Mononuclear cell (primary cell): ENCODE data around the gene TNS2. TPM values are rescaled to one million over a fixed set of nuclear protein-coding genes. Genes with fewer than 3 reads are reported as not detected.

ENCODE experiments used
- H3K27me3 ChIP-seq: 2 replicates; pipeline ENCODE4 v1.6.0; 2011; ENCODE audit warnings: low read length, control low read depth; ENCODE audit not compliant: insufficient read depth
- H3K4me1 ChIP-seq: 2 replicates; pipeline ENCODE4 v1.5.1; 2011; ENCODE audit warnings: mild to moderate bottlenecking, low read length, control low read depth; ENCODE audit not compliant: insufficient read depth
- H3K4me3 ChIP-seq: 2 replicates; pipeline ENCODE4 v1.5.1; 2011; ENCODE audit warnings: mild to moderate bottlenecking, low read length, moderate library complexity
- H3K9me3 ChIP-seq: 2 replicates; pipeline ENCODE4 v1.5.1; 2011; ENCODE audit warnings: low read depth, mild to moderate bottlenecking, control low read depth, low read length
- total RNA-seq: library from RNA; depleted of rRNA; stranded (reverse); fragments of >200 nt; gene quantifications from one replicate; pipeline ENCODE4 v1.2.3, GENCODE V29; 2012

The TNS2 gene
- total RNA-seq, 1 donor: 0.21 TPM

GRCh38 chr12:53067074-53067992 lies 17.5 kb downstream of the TNS2 start:
- Histone ChIP-seq H3K4me3 (no peak overlapping the region), H3K9me3 (no peaks in the 10 kb centered on the region), H3K4me1 (peaks cover 9% of the 10 kb centered on the region), H3K27me3 (no peaks in the 10 kb centered on the region)

DNA sequence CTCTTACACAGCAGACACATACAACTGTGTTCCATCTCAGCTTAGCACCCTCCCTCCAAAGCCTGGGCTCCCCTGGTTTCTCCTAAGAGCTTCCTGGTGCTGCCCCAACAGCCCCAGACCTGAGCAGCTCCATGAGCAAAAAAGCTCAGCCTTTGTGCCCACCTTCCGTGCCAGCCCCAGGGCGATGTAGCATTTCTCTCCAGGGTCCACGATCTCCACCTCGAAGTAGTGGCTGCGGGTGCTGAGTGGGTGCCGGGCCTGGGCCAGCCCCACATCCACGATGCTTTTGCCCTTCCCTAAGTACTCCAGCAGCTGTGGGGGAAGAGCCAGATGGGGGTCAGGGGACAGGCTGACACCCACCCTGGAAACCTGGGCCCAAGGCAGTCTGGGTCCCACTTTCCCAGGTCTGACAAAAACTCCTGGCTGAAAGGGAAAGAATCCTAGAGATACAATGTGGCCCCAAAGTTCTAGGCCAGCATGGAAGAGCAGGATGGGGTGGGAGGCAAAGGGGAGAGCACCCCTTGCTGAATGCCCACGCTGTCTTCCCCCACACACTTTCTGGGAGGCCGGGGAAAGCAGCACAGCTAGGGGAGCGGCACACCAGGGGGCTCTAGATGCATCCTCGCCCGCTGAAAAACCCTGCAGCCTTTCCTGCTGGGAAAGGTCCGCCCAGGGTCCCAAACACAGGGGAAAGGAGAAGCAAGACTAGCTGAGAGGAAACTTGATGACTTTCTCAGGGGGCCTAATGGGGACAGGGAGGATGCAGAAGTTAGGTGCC lies 18.3 kb downstream of the TNS2 start:
- no peak overlapping the region for H3K4me3 ChIP-seq
- H3K27me3 ChIP-seq: no peaks in the 10 kb centered on the region
- H3K4me1 ChIP-seq: peaks cover 17% of the 10 kb centered on the region
- no peaks in the 10 kb centered on the region for H3K9me3 ChIP-seq

DNA sequence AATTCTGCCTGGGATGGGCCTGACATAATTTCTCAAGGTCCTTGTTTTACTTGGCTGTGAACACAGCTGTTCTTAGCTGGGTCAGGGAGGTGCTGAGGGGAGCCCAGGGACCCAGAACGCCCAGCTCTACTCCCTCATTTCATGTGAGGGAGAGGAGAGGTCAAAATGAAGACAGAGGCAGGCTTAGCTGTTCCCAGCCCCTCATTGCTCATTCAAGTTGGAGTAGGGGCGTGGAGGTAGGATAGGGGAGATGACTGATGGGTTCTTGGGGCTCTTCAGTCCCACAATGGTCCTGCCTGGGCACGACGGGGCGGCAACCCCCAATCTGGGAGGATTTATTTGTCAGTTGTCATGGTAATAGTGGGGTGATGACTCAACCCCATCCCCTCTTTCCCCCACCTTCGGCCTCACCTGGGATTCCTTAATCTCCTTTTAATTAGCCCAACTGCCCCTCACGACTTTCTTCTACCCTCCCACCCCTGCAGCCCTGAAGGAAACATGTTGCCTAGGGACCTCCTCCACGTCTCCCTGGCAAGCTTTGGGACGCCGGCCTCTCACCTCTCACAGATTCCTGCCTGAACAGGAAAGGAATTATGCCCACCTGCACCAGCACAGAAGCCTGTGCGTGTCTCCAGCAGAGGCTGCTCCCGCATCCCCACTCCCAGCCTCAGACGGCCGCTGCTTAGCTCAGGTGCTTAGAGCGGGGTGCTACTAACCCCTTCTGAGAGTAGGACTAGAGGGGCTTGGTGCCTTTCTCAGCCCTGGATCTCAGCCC lies 19.1 kb downstream of the TNS2 start:
- Histone ChIP-seq H3K4me1 (peaks cover 24% of the 10 kb centered on the region), H3K27me3 (no peaks in the 10 kb centered on the region)

GRCh38 chr12:53069621-53070410 lies 20.0 kb downstream of the TNS2 start:
- no peaks in the 10 kb centered on the region for H3K9me3 ChIP-seq
- H3K27me3 ChIP-seq: no peaks in the 10 kb centered on the region
- no peak overlapping the region for H3K4me3 ChIP-seq
- H3K4me1 ChIP-seq: peaks cover 25% of the 10 kb centered on the region

More for the DNA sequence above, 19.1 kb downstream of the TNS2 start:
- H3K4me3 ChIP-seq: no peak overlapping the region
- H3K9me3 ChIP-seq: no peaks in the 10 kb centered on the region

GRCh38 chr12:53070877-53071492 lies 21.1 kb downstream of the TNS2 start:
- no peaks in the 10 kb centered on the region for H3K9me3 ChIP-seq
- no peaks in the 10 kb centered on the region for H3K27me3 ChIP-seq
- peaks cover 25% of the 10 kb centered on the region for H3K4me1 ChIP-seq
- no peak overlapping the region for H3K4me3 ChIP-seq

DNA sequence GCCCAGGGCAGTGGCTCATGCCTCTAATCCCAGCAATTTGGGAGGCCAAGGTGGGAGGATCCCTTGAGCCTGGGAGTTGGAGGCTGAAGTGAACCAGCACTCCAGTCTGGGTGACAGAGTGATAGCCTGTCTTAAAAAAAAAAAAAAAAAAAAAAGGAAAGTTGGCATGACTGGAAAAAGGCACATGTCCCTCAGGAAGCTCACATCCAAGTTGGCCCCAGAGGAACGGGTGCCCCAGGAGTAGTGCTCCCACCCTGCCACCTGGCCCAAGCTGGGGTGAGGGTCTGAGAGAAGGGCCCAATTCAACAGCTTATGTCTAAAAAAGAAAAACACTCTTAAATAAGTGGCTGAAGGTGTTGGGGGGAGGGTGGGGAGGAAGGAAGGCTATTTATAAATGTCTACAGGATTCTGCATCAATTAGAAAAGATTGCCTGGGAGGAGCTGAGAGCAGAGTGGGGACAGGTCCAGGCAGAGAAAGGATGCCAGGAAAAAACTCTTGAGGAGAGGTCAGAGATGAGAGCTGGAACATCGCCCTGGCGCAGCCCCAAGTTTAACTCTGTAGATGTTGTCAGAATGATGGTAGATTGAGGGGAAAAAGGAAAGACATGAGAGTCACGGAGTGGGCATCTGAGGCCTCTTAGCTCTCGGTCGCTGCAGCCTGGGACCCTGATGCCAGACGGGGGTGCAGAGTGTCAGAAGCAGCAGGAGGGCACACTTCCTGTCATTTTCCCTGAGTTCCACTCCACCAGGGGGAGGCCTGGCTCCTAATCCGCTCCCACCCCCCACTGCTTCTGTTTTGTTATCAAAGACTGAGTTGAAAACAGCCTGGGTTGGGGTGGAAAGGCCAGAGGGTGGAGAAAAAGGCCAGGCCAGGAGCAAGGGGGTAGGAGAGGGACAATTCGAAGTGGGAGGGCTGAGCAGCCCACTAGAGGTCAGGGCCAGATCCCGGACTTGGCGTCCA lies 22.0 kb downstream of the TNS2 start:
- Histone ChIP-seq H3K4me3 (no peak overlapping the region), H3K4me1 (peaks cover 25% of the 10 kb centered on the region), H3K9me3 (no peaks in the 10 kb centered on the region), H3K27me3 (no peaks in the 10 kb centered on the region)

GRCh38 chr12:53073881-53074280 lies 24.0 kb downstream of the TNS2 start:
- Histone ChIP-seq H3K9me3 (no peaks in the 10 kb centered on the region), H3K4me1 (peaks cover 41% of the 10 kb centered on the region), H3K27me3 (no peaks in the 10 kb centered on the region)

DNA sequence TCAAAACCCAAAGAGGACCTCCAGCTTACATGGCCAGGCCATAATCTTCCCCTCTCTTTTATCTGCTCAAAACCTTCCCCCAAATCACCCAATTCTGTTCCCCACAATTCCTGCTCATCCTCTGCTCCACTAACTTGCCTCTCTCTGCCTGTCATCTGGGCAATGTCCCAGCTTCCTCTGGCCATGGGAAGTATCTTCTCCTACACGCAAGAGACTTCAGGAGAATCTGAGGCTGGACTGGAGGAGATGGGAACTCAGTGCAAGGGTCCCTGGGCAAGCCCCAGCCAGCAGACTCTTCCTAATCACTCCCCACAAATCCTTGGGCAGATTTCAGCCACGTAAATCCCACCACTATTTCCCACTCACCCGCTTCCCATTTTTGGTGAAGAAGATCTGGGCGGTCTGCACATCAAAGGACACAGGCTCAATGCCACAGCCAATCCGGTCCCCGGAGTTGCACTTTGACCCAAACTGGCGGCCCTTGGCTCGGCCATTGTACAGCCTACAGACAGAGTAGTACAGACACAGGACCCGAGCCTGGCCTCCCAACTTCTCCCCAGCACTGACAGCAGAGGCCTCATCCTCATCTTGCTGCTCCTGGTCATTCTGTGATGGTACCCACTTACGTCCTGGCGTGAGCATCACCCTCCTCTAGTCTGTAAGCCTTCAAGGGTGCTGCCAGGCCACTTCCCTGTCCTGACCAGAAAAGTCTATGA lies 24.6 kb downstream of the TNS2 start:
- no peaks in the 10 kb centered on the region for H3K9me3 ChIP-seq
- no peak overlapping the region for H3K4me3 ChIP-seq
- H3K4me1 ChIP-seq: peaks cover 41% of the 10 kb centered on the region
- no peaks in the 10 kb centered on the region for H3K27me3 ChIP-seq

More at GRCh38 chr12:53073881-53074280, 24.0 kb downstream of the TNS2 start:
- H3K4me3 ChIP-seq: no peak overlapping the region

DNA sequence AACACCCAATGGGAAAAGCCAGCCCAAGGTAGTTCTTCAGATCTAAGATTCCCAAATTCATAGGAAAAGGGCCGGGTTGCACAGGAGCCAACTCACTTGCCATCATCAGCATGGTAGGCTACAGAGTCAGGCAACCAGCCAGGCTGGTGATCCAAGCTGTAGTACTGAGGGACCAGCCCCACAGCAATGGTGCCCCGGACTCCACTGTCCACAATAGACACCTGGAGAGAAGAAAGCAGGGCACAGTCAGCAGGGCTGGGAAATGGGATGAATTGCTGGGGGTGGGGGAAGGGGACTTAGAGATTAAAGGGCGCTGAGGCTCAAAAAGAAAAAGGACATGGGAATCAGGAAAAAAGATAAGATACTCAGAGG lies 25.1 kb downstream of the TNS2 start:
- no peaks in the 10 kb centered on the region for H3K27me3 ChIP-seq
- H3K4me1 ChIP-seq: peaks cover 45% of the 10 kb centered on the region
- H3K9me3 ChIP-seq: no peaks in the 10 kb centered on the region
- no peak overlapping the region for H3K4me3 ChIP-seq

GRCh38 chr12:53076461-53076860 lies 26.6 kb downstream of the TNS2 start:
- Histone ChIP-seq H3K27me3 (no peaks in the 10 kb centered on the region), H3K4me1 (peaks cover 42% of the 10 kb centered on the region), H3K4me3 (no peak overlapping the region), H3K9me3 (no peaks in the 10 kb centered on the region)

DNA sequence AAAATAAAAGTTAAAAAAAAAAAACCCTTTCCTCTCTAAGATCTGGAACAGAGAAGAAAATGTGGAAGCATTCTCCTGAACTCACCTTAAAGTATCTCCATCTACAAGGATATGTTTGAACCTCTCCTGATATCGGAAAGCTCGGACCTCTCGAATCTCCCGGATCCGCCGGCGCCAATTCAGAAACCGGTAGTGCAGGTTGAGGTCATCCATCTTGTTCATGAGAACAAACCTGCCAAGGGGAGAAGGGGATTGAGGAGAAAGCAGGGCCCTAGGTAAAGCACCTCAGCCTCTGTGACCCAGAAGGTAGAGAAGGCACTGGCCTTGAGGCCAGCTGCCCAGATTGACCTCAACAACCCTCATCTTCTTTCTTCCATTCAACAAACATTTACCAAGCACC lies 27.2 kb downstream of the TNS2 start:
- peaks cover 40% of the 10 kb centered on the region for H3K4me1 ChIP-seq
- H3K9me3 ChIP-seq: no peaks in the 10 kb centered on the region

GRCh38 chr12:53078425-53079225 lies 28.8 kb downstream of the TNS2 start:
- peak overlapping the region; percentile 62 for H3K4me3 ChIP-seq
- no peaks in the 10 kb centered on the region for H3K9me3 ChIP-seq
- peaks cover 25% of the 10 kb centered on the region for H3K4me1 ChIP-seq
- no peaks in the 10 kb centered on the region for H3K27me3 ChIP-seq

More for the DNA sequence above, 27.2 kb downstream of the TNS2 start:
- H3K4me3 ChIP-seq: no peak overlapping the region
- H3K27me3 ChIP-seq: no peaks in the 10 kb centered on the region
